ENCODE measurements around the gene KCND2.

Gene KCND2

DNA sequence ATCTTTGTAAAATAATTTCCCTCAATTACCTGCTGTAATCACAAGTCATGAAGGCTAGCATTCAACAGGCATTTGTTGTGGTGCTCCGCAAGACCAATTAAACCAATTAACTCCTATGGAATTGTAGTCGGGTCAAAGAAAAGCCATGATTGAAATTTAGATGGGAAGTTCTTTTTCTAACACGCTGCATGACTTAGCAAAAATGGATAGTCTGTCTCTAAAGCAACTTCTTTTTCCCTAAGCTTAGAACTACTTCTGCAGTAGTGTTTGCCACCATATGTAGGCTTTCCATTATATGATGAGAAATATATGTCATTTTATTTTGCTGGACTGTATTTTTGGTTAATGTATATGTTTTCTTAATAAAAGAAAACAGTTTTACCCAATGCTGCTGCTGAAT is 465.8 kb downstream of the KCND2 start:
- TF ChIP-seq FOXM1 (IDR thresholded peaks at IDR 0.05; ENCODE audit: borderline replicate concordance, low read depth): no peak
- TF ChIP-seq YY1 (IDR thresholded peaks at IDR 0.05; ENCODE audit: low read depth): no peak

DNA sequence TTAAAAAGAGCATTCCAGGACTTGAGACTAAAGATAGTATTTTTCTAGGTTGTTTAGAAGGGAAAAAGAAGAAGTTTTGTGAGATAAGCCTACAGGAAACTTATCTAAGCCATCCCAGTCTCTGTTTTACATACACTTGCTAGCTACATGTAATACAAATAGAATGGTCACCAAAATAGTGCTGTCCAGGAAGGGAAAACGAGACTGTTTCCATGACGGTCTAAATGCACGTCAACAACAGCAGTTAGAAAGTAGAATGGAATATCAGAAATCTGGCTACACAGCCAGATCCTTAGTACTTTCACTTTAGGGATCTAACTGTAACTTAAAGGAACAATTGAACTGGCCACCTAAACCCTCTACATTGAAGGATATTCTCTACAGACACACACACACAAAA is 467.4 kb downstream of the KCND2 start:
- TF ChIP-seq, protein P1, sequence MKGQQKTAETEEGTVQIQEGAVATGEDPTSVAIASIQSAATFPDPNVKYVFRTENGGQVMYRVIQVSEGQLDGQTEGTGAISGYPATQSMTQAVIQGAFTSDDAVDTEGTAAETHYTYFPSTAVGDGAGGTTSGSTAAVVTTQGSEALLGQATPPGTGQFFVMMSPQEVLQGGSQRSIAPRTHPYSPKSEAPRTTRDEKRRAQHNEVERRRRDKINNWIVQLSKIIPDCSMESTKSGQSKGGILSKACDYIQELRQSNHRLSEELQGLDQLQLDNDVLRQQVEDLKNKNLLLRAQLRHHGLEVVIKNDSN (IDR thresholded peaks at IDR 0.05): no peak
- TF ChIP-seq, protein P2, sequence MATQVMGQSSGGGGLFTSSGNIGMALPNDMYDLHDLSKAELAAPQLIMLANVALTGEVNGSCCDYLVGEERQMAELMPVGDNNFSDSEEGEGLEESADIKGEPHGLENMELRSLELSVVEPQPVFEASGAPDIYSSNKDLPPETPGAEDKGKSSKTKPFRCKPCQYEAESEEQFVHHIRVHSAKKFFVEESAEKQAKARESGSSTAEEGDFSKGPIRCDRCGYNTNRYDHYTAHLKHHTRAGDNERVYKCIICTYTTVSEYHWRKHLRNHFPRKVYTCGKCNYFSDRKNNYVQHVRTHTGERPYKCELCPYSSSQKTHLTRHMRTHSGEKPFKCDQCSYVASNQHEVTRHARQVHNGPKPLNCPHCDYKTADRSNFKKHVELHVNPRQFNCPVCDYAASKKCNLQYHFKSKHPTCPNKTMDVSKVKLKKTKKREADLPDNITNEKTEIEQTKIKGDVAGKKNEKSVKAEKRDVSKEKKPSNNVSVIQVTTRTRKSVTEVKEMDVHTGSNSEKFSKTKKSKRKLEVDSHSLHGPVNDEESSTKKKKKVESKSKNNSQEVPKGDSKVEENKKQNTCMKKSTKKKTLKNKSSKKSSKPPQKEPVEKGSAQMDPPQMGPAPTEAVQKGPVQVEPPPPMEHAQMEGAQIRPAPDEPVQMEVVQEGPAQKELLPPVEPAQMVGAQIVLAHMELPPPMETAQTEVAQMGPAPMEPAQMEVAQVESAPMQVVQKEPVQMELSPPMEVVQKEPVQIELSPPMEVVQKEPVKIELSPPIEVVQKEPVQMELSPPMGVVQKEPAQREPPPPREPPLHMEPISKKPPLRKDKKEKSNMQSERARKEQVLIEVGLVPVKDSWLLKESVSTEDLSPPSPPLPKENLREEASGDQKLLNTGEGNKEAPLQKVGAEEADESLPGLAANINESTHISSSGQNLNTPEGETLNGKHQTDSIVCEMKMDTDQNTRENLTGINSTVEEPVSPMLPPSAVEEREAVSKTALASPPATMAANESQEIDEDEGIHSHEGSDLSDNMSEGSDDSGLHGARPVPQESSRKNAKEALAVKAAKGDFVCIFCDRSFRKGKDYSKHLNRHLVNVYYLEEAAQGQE (IDR thresholded peaks at IDR 0.05; ENCODE audit: low read depth): no peak
- TF ChIP-seq TAF1 (IDR thresholded peaks at IDR 0.05; ENCODE audit: low read depth): no peak
- no peak for TF ChIP-seq EGR1 (IDR thresholded peaks at IDR 0.05)
- TF ChIP-seq, protein P3, sequence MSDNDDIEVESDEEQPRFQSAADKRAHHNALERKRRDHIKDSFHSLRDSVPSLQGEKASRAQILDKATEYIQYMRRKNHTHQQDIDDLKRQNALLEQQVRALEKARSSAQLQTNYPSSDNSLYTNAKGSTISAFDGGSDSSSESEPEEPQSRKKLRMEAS (IDR thresholded peaks at IDR 0.05): no peak
- no peak for TF ChIP-seq TEAD4 (IDR thresholded peaks at IDR 0.05)
- no peak for TF ChIP-seq TCF12 (IDR thresholded peaks at IDR 0.05; ENCODE audit: low read depth)
- no peak for TF ChIP-seq EP300 (IDR thresholded peaks at IDR 0.05; ENCODE audit: borderline replicate concordance)
- no peak for TF ChIP-seq FOXM1 (IDR thresholded peaks at IDR 0.05; ENCODE audit: borderline replicate concordance, low read depth)
- no peak for TF ChIP-seq CREB1 (IDR thresholded peaks at IDR 0.05; ENCODE audit: low read depth)
- TF ChIP-seq ZBTB7A (IDR thresholded peaks at IDR 0.05; ENCODE audit: low read depth): no peak
- no peak for TF ChIP-seq RAD21 (IDR thresholded peaks at IDR 0.05; ENCODE audit: low read depth)
- TF ChIP-seq YY1 (IDR thresholded peaks at IDR 0.05; ENCODE audit: low read depth): no peak
- TF ChIP-seq CEBPB (IDR thresholded peaks at IDR 0.05): no peak
- no peak for TF ChIP-seq NFIC (IDR thresholded peaks at IDR 0.05)

DNA sequence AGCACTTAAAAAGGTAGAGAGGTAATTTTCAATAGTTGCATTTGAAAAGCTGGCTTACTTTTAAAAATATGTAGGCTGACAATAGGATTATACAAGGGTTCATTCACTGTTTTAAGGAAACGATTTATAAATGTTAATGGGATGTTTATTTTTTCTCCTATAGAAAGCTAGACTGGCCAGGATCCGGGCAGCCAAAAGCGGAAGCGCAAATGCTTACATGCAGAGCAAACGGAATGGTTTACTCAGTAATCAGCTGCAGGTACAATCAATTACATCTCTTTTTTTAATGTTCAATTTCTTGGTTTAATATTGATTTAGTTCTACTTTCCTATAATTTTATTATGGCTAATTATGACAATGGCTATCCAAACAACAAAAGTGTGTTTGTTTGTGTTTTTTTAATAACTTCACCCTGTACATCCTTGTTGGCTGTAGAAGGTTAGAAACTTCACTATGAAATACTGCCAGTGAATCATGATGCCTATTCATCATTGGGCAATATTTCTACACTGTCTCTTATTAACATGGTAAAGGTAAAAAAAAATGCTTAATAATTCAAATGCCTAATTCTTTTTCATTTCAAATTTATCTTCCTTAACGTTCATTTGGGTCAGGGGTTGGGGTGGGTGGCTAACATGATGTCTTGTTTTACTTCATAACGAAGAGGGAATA is 468.5 kb downstream of the KCND2 start:
- TF ChIP-seq, protein P2 (IDR thresholded peaks at IDR 0.05; ENCODE audit: low read depth): no peak
- TF ChIP-seq EGR1 (IDR thresholded peaks at IDR 0.05) (no peak), TCF12 (IDR thresholded peaks at IDR 0.05; ENCODE audit: low read depth) (no peak), NFIC (IDR thresholded peaks at IDR 0.05) (no peak), RAD21 (IDR thresholded peaks at IDR 0.05; ENCODE audit: low read depth) (no peak), FOXM1 (IDR thresholded peaks at IDR 0.05; ENCODE audit: borderline replicate concordance, low read depth) (no peak)
- TF ChIP-seq, protein P1 (IDR thresholded peaks at IDR 0.05): no peak

DNA sequence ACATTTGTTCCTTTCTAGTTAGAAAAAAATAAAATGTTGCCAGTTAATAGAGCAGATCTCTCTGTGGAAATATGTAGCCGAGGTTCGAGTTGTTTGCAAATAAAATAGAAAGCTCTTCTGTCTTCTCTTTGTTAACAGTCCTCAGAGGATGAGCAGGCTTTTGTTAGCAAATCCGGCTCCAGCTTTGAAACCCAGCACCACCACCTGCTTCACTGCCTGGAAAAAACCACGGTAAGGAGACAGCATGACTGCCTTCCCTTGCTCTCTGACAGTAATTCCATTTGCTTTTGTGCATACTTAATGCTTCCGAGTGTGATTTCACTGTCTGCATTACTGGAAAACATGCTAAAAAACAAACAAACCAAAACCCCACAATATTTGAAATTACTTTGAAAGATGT is 469.4 kb downstream of the KCND2 start:
- TF ChIP-seq NFIC (IDR thresholded peaks at IDR 0.05): no peak
- TF ChIP-seq TCF12 (IDR thresholded peaks at IDR 0.05; ENCODE audit: low read depth): no peak
- no peak for TF ChIP-seq ZBTB7A (IDR thresholded peaks at IDR 0.05; ENCODE audit: low read depth)
- no peak for TF ChIP-seq TAF1 (IDR thresholded peaks at IDR 0.05; ENCODE audit: low read depth)
- no peak for TF ChIP-seq CEBPB (IDR thresholded peaks at IDR 0.05)
- TF ChIP-seq, protein P3 (IDR thresholded peaks at IDR 0.05): no peak

DNA sequence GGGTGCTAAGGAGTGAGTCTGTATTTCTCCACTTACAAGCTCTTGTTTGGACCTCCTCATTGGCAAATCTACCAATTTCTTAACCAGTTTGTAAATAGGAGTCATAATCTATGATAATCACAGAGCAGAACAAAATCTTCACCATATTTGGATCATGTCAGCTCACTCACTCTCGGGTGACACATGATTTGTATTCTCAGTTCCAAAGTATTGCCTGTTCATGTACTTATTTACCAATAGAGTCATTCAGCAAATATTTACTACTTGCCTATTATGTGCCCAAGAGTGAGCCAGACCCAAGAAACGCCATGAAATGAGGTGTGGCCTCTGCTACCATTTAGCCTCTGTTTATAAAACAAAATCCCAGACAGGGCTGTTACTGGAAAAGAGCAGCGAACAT is 470.2 kb downstream of the KCND2 start:
- TF ChIP-seq, protein P3 (IDR thresholded peaks at IDR 0.05): no peak
- TF ChIP-seq, protein P2 (IDR thresholded peaks at IDR 0.05; ENCODE audit: low read depth): no peak
- TF ChIP-seq, protein P1 (IDR thresholded peaks at IDR 0.05): no peak
- TF ChIP-seq FOXM1 (IDR thresholded peaks at IDR 0.05; ENCODE audit: borderline replicate concordance, low read depth) (no peak), CREB1 (IDR thresholded peaks at IDR 0.05; ENCODE audit: low read depth) (no peak), EGR1 (IDR thresholded peaks at IDR 0.05) (no peak), TEAD4 (IDR thresholded peaks at IDR 0.05) (no peak), EP300 (IDR thresholded peaks at IDR 0.05; ENCODE audit: borderline replicate concordance) (no peak), ZBTB7A (IDR thresholded peaks at IDR 0.05; ENCODE audit: low read depth) (no peak), TAF1 (IDR thresholded peaks at IDR 0.05; ENCODE audit: low read depth) (no peak), TCF12 (IDR thresholded peaks at IDR 0.05; ENCODE audit: low read depth) (no peak), NFIC (IDR thresholded peaks at IDR 0.05) (no peak), RAD21 (IDR thresholded peaks at IDR 0.05; ENCODE audit: low read depth) (no peak), CEBPB (IDR thresholded peaks at IDR 0.05) (no peak)
